Panc1 (cell line): ENCODE measurements around the gene SMIM21.

Experiments used
- CTCF ChIP-seq: fragments of 450-650 bp; IDR thresholded peaks from 2 replicates; pipeline ENCODE4 v1.5.1; 2017; ENCODE audit warnings: mild to moderate bottlenecking
- REST ChIP-seq, 2 experiments: IDR thresholded peaks; 2 replicates each; pipeline ENCODE4 v1.6.1; 2011 to 2012; ENCODE audit warnings: low read depth in 2 of 2, control low read depth in 1 of 2, low read length in 1 of 2, mild to moderate bottlenecking in 1 of 2, moderate library complexity in 1 of 2; ENCODE audit not compliant: insufficient read depth in 1 of 2
- TCF7L2 ChIP-seq: IDR thresholded peaks from 2 replicates; pipeline ENCODE4 v1.6.1; 2011; ENCODE audit warnings: mild to moderate bottlenecking, low read depth, low read length, inconsistent platforms

- no peak for TF ChIP-seq CTCF
- TF ChIP-seq TCF7L2, result no peak
- no peak for TF ChIP-seq REST (IDR thresholded peaks at IDR 0.05; ENCODE audit: insufficient read depth in 1 of 2, low read depth in 2 of 2, low read length in 1 of 2)
Observed at GRCh38 chr18:75421656-75422055, 5.8 kb downstream of the SMIM21 start.
